Caki2 (cell line): Measurements from ENCODE around the gene THOC3. TPM values are rescaled to one million over a fixed set of nuclear protein-coding genes. Genes with fewer than 3 reads are reported as not detected.
"Not testable (repeated sequence)": the region's sequence is repeated elsewhere in the genome, so short reads cannot be mapped to it uniquely, and the experiment has no call there.

Experiments used
- DNase-seq: peaks from one replicate; pipeline ENCODE4 v3.0.0-alpha.2; 2015; ENCODE audit warnings: low read depth
- in situ Hi-C: cut with HindIII; loops from 2 replicates; pipeline ENCODE4 v1.10.0; 2016; ENCODE audit warnings: low sequenced_read_pairs, low pct_unique_long_range_greater_than_20kb, mixed read lengths
- total RNA-seq: library from RNA; depleted of rRNA; stranded (reverse); fragments of >200 nt; shearing (Covaris generic); gene quantifications from 2 replicates; pipeline ENCODE4 v1.2.3, GENCODE V29; 2014; ENCODE audit warnings: low replicate concordance

The THOC3 gene
- total RNA-seq, 1 experiment from 2014 or later, result 40.4 TPM

DNA sequence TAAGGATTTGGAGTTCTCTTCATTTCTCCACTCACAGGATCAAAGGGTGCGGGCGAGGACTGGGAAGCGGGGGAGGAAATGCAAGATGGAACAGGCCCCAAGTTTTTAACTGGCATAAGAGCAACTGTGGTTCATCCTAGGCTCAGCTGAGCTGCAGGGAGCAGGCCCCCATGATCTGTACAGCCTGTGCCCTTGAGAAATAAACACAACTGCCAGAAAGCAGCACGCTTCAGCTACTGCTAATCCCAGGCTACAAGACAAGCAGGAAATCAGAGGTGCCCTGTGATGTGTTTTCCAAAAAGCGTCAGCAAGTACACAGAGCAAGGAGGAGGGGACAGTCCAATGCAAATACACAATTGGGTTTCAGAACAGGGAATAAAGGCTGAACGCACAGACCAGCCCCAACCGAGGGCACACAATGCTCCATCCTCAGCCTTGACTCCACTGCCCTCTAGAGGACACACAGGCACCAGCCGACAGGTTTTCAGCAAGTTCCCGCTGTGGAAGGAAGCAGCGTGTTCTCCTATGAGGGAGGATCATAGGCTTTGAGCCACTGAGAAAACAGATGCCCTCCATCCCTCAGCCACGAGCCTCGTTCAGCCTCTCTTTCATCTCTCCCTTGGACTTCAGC is 16.7 kb downstream of the THOC3 start:
- in situ Hi-C loops, result not testable (repeated sequence)

DNA sequence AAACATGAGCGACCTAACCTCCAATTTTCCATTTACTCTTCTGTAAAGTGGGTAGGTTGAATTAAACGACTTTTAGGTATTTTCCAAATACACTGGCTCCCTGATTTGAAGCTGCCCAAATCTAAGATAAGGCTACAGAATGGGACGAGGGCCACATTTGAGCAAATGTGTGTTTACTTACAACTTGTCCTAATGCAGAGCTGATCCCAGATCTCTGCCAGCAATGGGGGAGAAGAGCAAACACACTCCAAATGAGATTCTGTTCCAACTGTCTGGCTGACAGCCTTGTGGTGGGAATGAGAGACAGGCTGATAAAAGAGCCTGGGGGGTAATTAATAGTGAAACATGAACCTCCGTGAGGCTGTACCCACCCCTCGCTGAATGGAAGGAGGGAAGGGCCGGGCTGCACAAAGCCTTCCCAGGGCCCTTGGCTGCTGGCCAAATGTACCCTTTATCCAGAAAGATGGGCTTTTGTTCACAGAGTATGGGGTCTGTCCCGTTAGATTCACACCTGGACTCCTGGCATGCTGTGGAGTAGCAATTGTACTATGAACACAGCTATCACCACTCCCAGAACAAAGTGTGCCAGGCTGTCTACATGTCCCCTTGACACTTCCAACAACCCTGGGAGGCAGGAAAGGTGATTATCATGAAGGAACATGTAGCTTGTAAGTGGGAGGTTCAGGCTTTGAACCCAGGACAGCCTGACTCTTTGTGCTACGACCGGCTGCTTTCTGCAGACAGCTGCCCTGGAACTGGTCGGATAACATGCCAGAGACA is 19.6 kb downstream of the THOC3 start:
- DNase-seq, in situ Hi-C loops: not testable (repeated sequence)

More for the DNA sequence above, 16.7 kb downstream of the THOC3 start:
- DNase-seq, result not testable (repeated sequence)

DNA sequence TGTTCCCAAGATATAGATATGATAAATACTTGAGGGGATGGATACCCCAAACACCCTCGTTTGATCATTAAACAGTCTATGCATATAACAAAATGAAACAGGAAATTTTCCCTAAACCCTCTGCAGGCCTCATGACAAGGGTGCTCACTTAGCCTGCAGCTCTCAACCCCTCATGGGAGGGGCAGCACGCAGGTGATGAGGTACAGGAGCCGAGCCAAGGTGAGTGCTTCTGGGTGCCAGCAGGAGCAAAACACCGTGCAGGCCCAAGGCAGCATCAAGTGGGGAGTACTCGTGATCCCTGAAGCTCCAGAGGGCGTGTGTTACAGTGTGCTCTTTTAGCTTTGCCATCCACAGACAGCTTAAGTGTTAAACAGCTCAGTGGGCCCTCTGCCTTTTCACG is 24.9 kb downstream of the THOC3 start:
- in situ Hi-C loops, DNase-seq: not testable (repeated sequence)

DNA sequence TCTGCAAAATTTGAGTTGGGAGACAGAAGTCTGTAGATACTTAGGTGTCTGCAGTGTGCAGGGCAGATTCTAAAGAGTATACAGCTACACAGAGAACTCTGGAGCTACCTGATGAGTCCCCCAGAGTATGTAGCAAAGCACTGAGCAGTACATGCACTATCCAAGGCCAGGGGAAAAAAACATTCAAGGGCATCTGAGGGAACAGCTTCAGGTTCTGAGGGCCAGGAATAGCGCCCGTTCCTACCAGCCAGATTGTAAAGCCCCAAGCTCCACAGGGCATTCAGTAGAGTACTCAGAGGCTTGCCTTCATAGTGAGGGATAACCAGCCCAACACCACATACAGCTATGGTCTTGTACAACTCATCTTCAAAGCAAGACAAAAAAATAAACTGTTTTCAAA is 27.5 kb downstream of the THOC3 start:
- in situ Hi-C loops, DNase-seq: not testable (repeated sequence)

DNA sequence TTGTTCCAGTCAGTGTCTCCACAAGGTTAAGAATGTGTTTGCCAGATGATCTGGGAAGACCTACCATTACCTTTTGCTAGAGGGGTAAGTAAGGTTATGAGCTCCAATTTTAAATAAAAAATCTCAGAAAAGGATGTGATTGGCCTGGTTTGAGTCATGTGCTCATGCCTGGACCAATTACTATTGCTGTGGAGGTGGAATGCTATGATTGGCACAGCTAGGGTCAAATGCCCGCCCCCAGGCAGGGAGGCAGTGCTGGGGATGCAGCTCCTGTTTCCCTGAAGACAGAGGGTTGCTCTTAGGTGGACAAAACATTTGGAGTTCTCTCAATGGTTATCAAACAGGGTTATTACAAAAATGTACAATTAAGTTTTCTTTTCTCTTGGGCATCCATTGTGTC is 29.6 kb downstream of the THOC3 start:
- in situ Hi-C loops, DNase-seq: not testable (repeated sequence)

DNA sequence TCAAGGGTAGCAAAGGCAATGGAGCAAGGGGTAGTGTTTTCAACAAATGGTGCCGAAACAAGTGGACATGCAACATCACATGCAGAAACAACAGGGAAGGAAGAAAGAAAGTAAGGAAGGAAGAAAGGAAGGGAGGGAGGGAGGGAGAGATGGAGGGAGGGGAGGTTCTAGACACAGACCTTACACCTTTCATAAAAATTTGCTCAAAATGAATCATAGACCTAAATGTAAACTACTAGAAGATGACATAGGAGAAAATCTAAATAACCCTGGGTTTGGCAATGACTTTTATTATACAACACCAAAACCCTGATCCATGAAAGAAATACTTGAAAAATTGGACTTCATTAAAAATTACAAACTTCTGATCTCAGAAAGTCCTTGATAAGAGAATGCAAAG is 39.4 kb downstream of the THOC3 start:
- in situ Hi-C loops, DNase-seq: not testable (repeated sequence)

DNA sequence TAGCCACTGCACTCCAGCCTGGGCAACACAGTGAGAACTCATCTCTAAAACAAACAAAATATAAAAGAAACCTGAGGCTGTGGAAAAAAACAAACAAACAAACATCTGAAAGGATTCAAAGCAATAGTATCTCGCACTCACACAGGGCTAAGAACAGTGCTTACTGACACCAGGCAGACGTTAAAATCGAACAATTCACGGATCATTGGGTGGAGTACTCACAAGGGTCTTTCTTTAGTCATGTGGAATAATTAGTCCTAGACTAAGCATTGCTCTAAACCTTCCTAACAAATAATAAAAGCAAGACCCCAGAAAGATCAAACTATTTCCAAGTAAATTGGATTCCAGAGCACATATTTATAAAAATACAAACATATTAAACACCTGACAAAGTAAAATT is 43.0 kb downstream of the THOC3 start:
- DNase-seq, in situ Hi-C loops: not testable (repeated sequence)

DNA sequence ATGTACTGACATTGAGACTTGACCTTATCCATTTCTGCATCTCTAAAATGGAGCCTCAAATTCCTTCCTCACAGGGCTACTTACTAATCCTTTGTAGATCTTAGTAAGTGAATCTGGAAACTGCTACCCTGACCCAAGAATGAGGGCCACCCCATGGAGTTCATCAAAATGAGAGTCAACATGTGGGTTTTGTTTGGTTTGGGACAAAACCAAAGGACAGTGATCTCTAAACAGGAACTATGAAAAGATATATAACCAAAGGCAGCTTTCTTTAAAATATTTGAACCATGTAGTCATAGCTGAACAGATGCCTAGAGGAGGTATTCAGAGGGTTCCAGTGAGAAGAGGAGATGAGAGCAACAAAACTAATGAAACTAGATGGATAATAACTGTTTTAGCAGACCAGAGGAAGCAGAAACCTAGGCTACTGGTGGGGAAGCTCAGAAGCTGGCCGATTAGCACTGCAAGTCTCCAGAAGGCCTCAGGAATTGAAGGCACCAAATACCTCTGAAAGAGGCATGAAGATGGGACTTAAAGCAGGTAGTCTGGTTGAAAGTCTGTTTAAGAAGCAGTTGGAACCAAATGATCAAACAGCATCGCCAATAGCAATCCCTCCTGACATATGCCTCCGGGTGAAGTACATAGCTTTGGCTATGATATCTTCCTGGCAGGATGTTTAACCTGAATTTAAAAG is 45.8 kb downstream of the THOC3 start:
- in situ Hi-C loops, result no loop called here
- DNase-seq, result no peak

DNA sequence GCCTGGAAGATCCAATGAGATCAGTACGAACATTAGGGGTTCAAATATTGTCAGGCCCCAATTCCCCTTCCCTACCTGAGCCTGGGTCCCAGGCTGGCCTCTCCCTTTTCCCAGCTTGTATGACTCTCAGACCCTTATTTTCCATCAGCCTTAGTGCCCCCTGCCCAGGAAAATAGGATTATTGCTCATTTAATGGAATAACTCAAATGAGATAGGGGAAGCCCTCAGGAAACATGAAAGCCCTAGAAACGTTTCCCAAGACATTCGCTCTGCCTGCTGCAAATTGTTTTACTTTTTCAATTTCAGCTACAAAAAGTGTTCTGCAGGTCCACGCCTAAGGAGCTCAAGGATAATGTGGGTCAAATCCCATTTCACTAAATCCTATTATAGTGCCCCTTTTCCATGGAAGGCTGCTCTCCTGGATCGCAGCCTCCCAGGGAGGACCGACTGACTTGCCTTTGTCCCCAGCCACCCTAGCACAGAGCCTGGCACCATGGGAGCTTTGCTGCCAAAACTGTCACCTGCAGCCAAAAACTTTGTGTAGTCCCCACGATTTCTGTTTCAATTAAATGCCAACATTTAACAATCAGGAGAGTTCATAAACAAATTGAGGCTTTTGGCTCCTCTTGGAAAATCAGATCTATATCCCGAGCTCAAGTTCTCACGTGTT is 46.9 kb downstream of the THOC3 start:
- DNase-seq, result no peak
- in situ Hi-C loops, result no loop called here

DNA sequence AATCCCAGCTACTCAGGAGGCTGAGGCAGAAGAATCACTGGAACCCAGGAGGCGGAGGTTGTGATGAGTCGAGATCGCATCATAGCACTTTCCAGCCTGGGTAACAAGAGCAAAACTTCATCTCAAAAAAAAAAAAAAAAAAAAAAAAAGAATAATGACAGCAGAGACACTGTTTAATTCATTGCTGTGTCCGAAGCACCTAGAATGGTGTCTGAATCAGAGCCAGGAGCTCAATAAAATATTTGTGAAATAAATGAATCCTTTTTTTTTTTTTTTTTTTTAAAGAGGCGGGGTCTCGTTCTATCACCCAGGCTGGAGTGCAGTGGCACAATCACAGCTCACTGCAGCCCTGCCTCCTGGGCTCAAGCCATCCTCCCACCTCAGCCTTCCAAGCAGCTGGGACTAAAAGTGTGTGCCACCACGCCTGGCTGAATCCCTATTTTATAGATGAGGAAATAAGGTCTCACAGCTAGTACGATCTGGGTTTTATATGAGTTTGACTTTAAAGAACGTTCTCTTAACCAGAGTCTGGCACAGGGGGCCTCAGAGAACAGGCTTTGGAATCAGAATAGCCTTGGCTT is 47.8 kb downstream of the THOC3 start:
- in situ Hi-C loops, result no loop called here

DNA sequence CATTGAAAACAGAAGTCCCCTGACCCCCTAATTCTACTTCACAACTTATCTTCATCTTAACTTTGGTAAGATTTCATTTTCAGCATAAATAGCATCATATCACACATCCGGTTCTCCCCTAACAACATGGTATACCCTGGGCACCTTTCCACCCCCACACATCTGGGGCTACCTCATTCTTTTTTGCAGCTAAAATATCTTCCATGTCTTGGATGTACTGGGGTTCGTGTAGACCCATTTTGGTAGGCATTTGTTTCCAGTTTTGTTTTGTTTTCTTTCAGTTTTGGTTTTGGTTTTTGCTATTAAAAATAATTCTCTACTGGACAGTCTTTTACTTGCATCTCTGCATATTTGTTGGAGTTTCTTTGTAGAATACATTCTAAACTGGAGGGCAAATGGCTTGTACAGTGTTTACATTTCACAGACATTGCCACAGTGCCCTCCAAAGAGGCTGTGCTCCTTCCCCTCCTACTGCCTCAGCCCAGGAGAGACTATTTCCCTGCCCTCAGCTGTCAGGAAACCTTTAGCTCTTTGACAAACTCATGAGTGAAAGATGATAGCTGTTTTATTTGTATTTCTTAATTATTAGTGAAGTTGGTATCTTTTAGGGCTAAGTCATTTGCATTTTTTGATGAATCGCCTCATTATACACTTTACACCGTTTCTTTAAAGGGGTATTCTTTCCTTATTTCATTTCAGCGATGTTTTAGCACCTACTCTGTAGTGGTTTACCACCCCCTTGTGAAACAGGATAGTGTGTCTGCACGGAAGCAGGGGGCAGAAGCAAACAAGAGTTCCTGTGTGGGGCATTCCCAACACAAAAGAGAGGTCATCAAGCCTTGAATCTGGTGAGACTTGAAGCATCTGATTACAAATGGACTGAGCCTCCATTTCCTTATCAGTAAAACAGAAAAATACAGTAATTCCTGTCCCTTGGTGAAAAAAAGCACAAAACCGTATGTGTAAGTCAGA is 52.8 kb downstream of the THOC3 start:
- DNase-seq, in situ Hi-C loops: not testable (repeated sequence)

More for the DNA sequence above, 47.8 kb downstream of the THOC3 start:
- peak; percentile 35 for DNase-seq

DNA sequence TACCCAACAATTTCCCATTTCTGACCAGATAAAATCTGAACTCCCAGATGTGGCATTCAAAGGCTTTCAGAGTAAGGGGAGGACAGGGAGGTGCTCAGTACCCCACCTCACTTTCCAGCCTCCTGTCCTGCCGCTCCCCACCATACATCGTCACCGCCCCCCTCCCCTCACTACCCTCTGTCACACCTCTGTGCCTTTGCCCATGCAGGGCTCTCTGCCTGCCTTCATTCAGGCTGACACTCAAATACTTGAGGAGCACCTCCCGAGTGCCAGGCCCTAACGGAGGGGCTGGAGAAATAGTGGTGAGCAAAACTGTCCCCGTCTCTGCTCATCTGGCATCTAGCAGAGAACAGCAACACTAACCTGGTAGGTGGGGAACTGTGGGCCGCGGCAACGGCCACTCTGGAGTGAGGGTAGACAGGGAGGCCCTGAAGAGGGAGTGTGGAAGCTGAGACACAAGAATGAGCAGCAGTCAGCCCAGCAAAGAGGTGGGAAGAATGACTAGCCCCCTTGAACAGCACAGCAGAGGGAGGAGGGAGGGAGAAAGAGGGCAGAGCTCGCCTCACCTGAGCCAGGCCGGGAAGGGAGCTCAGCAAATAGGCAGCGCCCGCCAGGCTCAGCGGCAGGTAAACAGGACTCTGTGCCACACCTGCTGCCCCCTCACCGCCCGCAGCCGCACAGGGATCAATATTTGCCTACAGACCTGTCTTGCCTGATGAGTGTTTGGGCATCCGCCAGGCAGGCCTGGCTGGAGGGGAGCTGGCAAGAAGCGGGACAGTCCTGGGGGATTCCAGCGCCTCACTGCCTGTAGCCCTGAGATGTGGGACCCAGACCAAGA is 54.1 kb downstream of the THOC3 start:
- DNase-seq, in situ Hi-C loops: not testable (repeated sequence)

DNA sequence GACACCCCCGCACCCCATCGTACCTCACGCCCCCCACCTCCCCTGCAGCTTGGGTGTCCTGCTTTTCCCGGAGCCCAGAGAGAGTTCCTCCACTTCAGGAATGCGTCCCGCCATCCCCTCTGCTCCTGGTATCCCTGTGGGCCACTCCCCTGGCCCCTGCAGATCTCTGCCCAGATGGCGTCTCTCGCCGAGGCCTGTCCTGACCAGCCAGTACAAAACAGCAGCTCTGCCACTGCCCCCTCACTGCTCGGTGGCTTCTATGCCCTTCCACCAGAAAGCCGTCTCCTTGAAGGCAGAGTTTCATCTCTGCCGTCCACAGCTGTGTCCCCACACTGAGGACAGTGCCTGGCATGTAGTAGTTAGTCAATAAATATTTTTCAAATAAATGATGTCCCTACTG is 58.0 kb downstream of the THOC3 start:
- in situ Hi-C loops, DNase-seq: not testable (repeated sequence)
